ENCODE measurements around the gene TRIM71.
"Not testable (repeated sequence)": the region's sequence is repeated elsewhere in the genome, so short reads cannot be mapped to it uniquely, and the experiment has no call there.

TRIM71 gene

DNA sequence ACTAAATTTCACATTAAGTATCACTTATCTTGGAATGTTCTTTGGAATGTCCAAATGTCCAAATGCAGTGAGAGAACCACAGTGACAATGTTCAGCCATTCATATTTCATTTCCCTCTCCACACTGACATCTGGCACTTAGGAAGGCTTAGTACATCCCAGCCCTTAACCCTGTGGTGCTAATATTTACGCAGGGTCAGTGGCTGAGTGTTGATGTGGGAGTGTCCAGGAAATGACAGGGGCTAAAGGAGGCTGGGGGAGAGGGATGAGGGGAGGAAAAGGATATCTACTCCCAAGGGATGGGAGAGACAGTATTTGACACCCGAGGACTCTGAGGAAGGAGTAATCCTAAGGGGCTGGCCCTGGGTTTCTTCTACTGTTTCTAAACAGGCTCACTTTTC lies 119.5 kb downstream of the TRIM71 start:
- no peak overlapping the region for H3K27ac ChIP-seq (ENCODE audit: low read depth, low read length)
- H3K79me2 ChIP-seq (ENCODE audit: insufficient read depth, low read length) = no peaks in the 10 kb centered on the region
- no peaks in the 10 kb centered on the region for H3K36me3 ChIP-seq (ENCODE audit: low read length)
- no peaks in the 10 kb centered on the region for H3K9me2 ChIP-seq (replicated peaks; ENCODE audit: insufficient read depth, low read length)
- TF ChIP-seq, protein P1, sequence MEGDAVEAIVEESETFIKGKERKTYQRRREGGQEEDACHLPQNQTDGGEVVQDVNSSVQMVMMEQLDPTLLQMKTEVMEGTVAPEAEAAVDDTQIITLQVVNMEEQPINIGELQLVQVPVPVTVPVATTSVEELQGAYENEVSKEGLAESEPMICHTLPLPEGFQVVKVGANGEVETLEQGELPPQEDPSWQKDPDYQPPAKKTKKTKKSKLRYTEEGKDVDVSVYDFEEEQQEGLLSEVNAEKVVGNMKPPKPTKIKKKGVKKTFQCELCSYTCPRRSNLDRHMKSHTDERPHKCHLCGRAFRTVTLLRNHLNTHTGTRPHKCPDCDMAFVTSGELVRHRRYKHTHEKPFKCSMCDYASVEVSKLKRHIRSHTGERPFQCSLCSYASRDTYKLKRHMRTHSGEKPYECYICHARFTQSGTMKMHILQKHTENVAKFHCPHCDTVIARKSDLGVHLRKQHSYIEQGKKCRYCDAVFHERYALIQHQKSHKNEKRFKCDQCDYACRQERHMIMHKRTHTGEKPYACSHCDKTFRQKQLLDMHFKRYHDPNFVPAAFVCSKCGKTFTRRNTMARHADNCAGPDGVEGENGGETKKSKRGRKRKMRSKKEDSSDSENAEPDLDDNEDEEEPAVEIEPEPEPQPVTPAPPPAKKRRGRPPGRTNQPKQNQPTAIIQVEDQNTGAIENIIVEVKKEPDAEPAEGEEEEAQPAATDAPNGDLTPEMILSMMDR (IDR thresholded peaks at IDR 0.05; ENCODE audit: insufficient read depth, low read length, poor library complexity, severe bottlenecking) = no peak
- TF ChIP-seq EZH2phosphoT487 (conservative IDR thresholded peaks at IDR 0.05; ENCODE audit: low read length) = no peak
- H3F3A ChIP-seq (ENCODE audit: insufficient read depth) = no peaks in the 10 kb centered on the region
- no peak overlapping the region for H2AFZ ChIP-seq (ENCODE audit: low read depth, low read length, severe bottlenecking)
- no peak overlapping the region for H3K4me2 ChIP-seq (ENCODE audit: low read depth, low read length, poor library complexity, severe bottlenecking)
- no peak overlapping the region for H3K9ac ChIP-seq (ENCODE audit: low read length)
- no peaks in the 10 kb centered on the region for H3K27me3 ChIP-seq (ENCODE audit: low read length)
- no peak overlapping the region for H3K4me3 ChIP-seq (ENCODE audit: insufficient read depth, low read length, poor library complexity, severe bottlenecking)
- H3K9me3 ChIP-seq (ENCODE audit: insufficient read depth, low read length) = no peaks in the 10 kb centered on the region
- H4K20me1 ChIP-seq (ENCODE audit: low read depth, low read length) = no peaks in the 10 kb centered on the region

- H3K9ac ChIP-seq (ENCODE audit: low read length); H3F3A ChIP-seq (ENCODE audit: insufficient read depth); H4K20me1 ChIP-seq (ENCODE audit: low read depth, low read length); H3K4me2 ChIP-seq (ENCODE audit: low read depth, low read length, poor library complexity, severe bottlenecking); H3K27me3 ChIP-seq (ENCODE audit: low read length); H3K27ac ChIP-seq (ENCODE audit: low read depth, low read length); H3K79me2 ChIP-seq (ENCODE audit: insufficient read depth, low read length); H2AFZ ChIP-seq (ENCODE audit: low read depth, low read length, severe bottlenecking); H3K4me3 ChIP-seq (ENCODE audit: insufficient read depth, low read length, poor library complexity, severe bottlenecking); H3K9me3 ChIP-seq (ENCODE audit: insufficient read depth, low read length); H3K9me2 ChIP-seq (replicated peaks; ENCODE audit: insufficient read depth, low read length); H3K36me3 ChIP-seq (ENCODE audit: low read length): not testable (repeated sequence)
These were observed 121.9 kb downstream of the TRIM71 start for GRCh38 chr3:32939531-32940284.

- Histone ChIP-seq H3K27me3 (ENCODE audit: low read length) (no peaks in the 10 kb centered on the region), H2AFZ (ENCODE audit: low read depth, low read length, severe bottlenecking) (no peak overlapping the region), H3K79me2 (ENCODE audit: insufficient read depth, low read length) (no peaks in the 10 kb centered on the region), H3K9me2 (replicated peaks; ENCODE audit: insufficient read depth, low read length) (no peaks in the 10 kb centered on the region), H4K20me1 (ENCODE audit: low read depth, low read length) (no peaks in the 10 kb centered on the region), H3K27ac (ENCODE audit: low read depth, low read length) (no peak overlapping the region), H3K9ac (ENCODE audit: low read length) (no peak overlapping the region), H3F3A (ENCODE audit: insufficient read depth) (no peaks in the 10 kb centered on the region), H3K4me2 (ENCODE audit: low read depth, low read length, poor library complexity, severe bottlenecking) (no peak overlapping the region), H3K4me3 (ENCODE audit: insufficient read depth, low read length, poor library complexity, severe bottlenecking) (no peak overlapping the region), H3K9me3 (ENCODE audit: insufficient read depth, low read length) (no peaks in the 10 kb centered on the region), H3K36me3 (ENCODE audit: low read length) (no peaks in the 10 kb centered on the region)
- TF ChIP-seq, protein P1 (IDR thresholded peaks at IDR 0.05; ENCODE audit: insufficient read depth, low read length, poor library complexity, severe bottlenecking) = no peak
- no peak for TF ChIP-seq EZH2phosphoT487 (conservative IDR thresholded peaks at IDR 0.05; ENCODE audit: low read length)
These were observed 122.9 kb downstream of the TRIM71 start for GRCh38 chr3:32940726-32941125.

GRCh38 chr3:32945136-32945535 lies 127.3 kb downstream of the TRIM71 start:
- Histone ChIP-seq H3K27me3 (ENCODE audit: low read length) (no peaks in the 10 kb centered on the region), H3K9me2 (replicated peaks; ENCODE audit: insufficient read depth, low read length) (no peaks in the 10 kb centered on the region), H3K36me3 (ENCODE audit: low read length) (no peaks in the 10 kb centered on the region)

DNA sequence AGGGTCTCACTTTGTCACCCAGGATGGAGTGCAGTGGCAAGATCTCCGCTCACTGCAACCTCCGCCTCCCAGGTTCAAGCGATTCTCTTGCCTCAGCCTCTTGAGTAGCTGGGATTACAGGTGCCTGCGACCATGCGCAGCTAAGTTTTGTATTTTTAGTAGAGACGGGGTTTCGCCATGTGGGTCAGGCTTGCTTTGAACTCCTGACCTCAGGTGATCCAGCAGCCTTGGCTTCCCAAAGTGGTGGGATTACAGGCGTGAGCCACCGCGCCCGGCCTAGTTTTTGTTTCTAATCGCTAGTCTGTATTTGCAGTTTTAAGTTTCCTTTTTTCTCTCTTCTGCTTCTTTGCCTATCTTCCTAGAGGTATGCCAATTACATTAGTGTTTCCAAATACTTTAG lies 127.8 kb downstream of the TRIM71 start:
- H2AFZ ChIP-seq (ENCODE audit: low read depth, low read length, severe bottlenecking); H3K9ac ChIP-seq (ENCODE audit: low read length); H3K27me3 ChIP-seq (ENCODE audit: low read length); H4K20me1 ChIP-seq (ENCODE audit: low read depth, low read length); H3K79me2 ChIP-seq (ENCODE audit: insufficient read depth, low read length); H3K9me2 ChIP-seq (replicated peaks; ENCODE audit: insufficient read depth, low read length); H3K36me3 ChIP-seq (ENCODE audit: low read length); H3F3A ChIP-seq (ENCODE audit: insufficient read depth); H3K27ac ChIP-seq (ENCODE audit: low read depth, low read length); H3K4me3 ChIP-seq (ENCODE audit: insufficient read depth, low read length, poor library complexity, severe bottlenecking); H3K4me2 ChIP-seq (ENCODE audit: low read depth, low read length, poor library complexity, severe bottlenecking); H3K9me3 ChIP-seq (ENCODE audit: insufficient read depth, low read length): not testable (repeated sequence)

More at GRCh38 chr3:32945136-32945535, 127.3 kb downstream of the TRIM71 start:
- Histone ChIP-seq H3K9me3 (ENCODE audit: insufficient read depth, low read length) (no peaks in the 10 kb centered on the region), H3K9ac (ENCODE audit: low read length) (no peak overlapping the region), H3K4me3 (ENCODE audit: insufficient read depth, low read length, poor library complexity, severe bottlenecking) (no peak overlapping the region), H3F3A (ENCODE audit: insufficient read depth) (no peaks in the 10 kb centered on the region), H2AFZ (ENCODE audit: low read depth, low read length, severe bottlenecking) (no peak overlapping the region), H4K20me1 (ENCODE audit: low read depth, low read length) (no peaks in the 10 kb centered on the region), H3K79me2 (ENCODE audit: insufficient read depth, low read length) (no peaks in the 10 kb centered on the region), H3K27ac (ENCODE audit: low read depth, low read length) (no peak overlapping the region), H3K4me2 (ENCODE audit: low read depth, low read length, poor library complexity, severe bottlenecking) (no peak overlapping the region)
- TF ChIP-seq EZH2phosphoT487 (conservative IDR thresholded peaks at IDR 0.05; ENCODE audit: low read length) = no peak
- TF ChIP-seq, protein P1 (IDR thresholded peaks at IDR 0.05; ENCODE audit: insufficient read depth, low read length, poor library complexity, severe bottlenecking) = no peak
